Measurements from ENCODE around the gene NAALADL2.
"Not testable (repeated sequence)": the region's sequence is repeated elsewhere in the genome, so short reads cannot be mapped to it uniquely, and the experiment has no call there.

The NAALADL2 gene

GRCh38 chr3:175585898-175586297 is 726.8 kb downstream of the NAALADL2 start:
- H3K4me1 ChIP-seq (ENCODE audit: control insufficient read depth, low read depth, low read length), result no peaks in the 10 kb centered on the region
- no peak overlapping the region for H3K27ac ChIP-seq (ENCODE audit: low read length)
- no peaks in the 10 kb centered on the region for H3K36me3 ChIP-seq (ENCODE audit: control insufficient read depth, low read depth, low read length)
- H3K9me3 ChIP-seq (ENCODE audit: control insufficient read depth, low read depth, low read length), result no peaks in the 10 kb centered on the region
- no peak overlapping the region for H3K9ac ChIP-seq (ENCODE audit: low read length)
- no peaks in the 10 kb centered on the region for H3K27me3 ChIP-seq (ENCODE audit: control insufficient read depth, insufficient read depth, low read length)
- H3K4me3 ChIP-seq (ENCODE audit: low read length), result no peak overlapping the region

- no peak overlapping the region for H3K9ac ChIP-seq (ENCODE audit: low read length)
- no peaks in the 10 kb centered on the region for H3K9me3 ChIP-seq (ENCODE audit: control insufficient read depth, low read depth, low read length)
- H3K36me3 ChIP-seq (ENCODE audit: control insufficient read depth, low read depth, low read length), result no peaks in the 10 kb centered on the region
These were observed 731.6 kb downstream of the NAALADL2 start for GRCh38 chr3:175590745-175591144.

GRCh38 chr3:175591375-175591774 is 732.2 kb downstream of the NAALADL2 start:
- H3K4me3 ChIP-seq (ENCODE audit: low read length), result no peak overlapping the region
- no peaks in the 10 kb centered on the region for H3K9me3 ChIP-seq (ENCODE audit: control insufficient read depth, low read depth, low read length)
- no peaks in the 10 kb centered on the region for H3K36me3 ChIP-seq (ENCODE audit: control insufficient read depth, low read depth, low read length)
- H3K4me1 ChIP-seq (ENCODE audit: control insufficient read depth, low read depth, low read length), result no peaks in the 10 kb centered on the region
- H3K9ac ChIP-seq (ENCODE audit: low read length), result no peak overlapping the region
- H3K27ac ChIP-seq (ENCODE audit: low read length), result no peak overlapping the region
- H3K27me3 ChIP-seq (ENCODE audit: control insufficient read depth, insufficient read depth, low read length), result no peaks in the 10 kb centered on the region

More at GRCh38 chr3:175590745-175591144, 731.6 kb downstream of the NAALADL2 start:
- no peak overlapping the region for H3K4me3 ChIP-seq (ENCODE audit: low read length)
- no peaks in the 10 kb centered on the region for H3K4me1 ChIP-seq (ENCODE audit: control insufficient read depth, low read depth, low read length)
- H3K27ac ChIP-seq (ENCODE audit: low read length), result no peak overlapping the region
- no peaks in the 10 kb centered on the region for H3K27me3 ChIP-seq (ENCODE audit: control insufficient read depth, insufficient read depth, low read length)

GRCh38 chr3:175593331-175593730 is 734.2 kb downstream of the NAALADL2 start:
- Histone ChIP-seq H3K27me3 (ENCODE audit: control insufficient read depth, insufficient read depth, low read length) (no peaks in the 10 kb centered on the region), H3K4me3 (ENCODE audit: low read length) (no peak overlapping the region), H3K9me3 (ENCODE audit: control insufficient read depth, low read depth, low read length) (no peaks in the 10 kb centered on the region), H3K36me3 (ENCODE audit: control insufficient read depth, low read depth, low read length) (no peaks in the 10 kb centered on the region), H3K4me1 (ENCODE audit: control insufficient read depth, low read depth, low read length) (no peaks in the 10 kb centered on the region), H3K27ac (ENCODE audit: low read length) (no peak overlapping the region), H3K9ac (ENCODE audit: low read length) (no peak overlapping the region)

- Histone ChIP-seq H3K27ac (ENCODE audit: low read length) (no peak overlapping the region), H3K9ac (ENCODE audit: low read length) (no peak overlapping the region), H3K4me3 (ENCODE audit: low read length) (no peak overlapping the region), H3K27me3 (ENCODE audit: control insufficient read depth, insufficient read depth, low read length) (no peaks in the 10 kb centered on the region), H3K9me3 (ENCODE audit: control insufficient read depth, low read depth, low read length) (no peaks in the 10 kb centered on the region), H3K4me1 (ENCODE audit: control insufficient read depth, low read depth, low read length) (no peaks in the 10 kb centered on the region), H3K36me3 (ENCODE audit: control insufficient read depth, low read depth, low read length) (no peaks in the 10 kb centered on the region)
These were observed 739.6 kb downstream of the NAALADL2 start for GRCh38 chr3:175598740-175599139.

GRCh38 chr3:175601521-175601920 is 742.4 kb downstream of the NAALADL2 start:
- Histone ChIP-seq H3K4me3 (ENCODE audit: low read length) (no peak overlapping the region), H3K27ac (ENCODE audit: low read length) (no peak overlapping the region), H3K4me1 (ENCODE audit: control insufficient read depth, low read depth, low read length) (no peaks in the 10 kb centered on the region), H3K9ac (ENCODE audit: low read length) (no peak overlapping the region), H3K9me3 (ENCODE audit: control insufficient read depth, low read depth, low read length) (no peaks in the 10 kb centered on the region), H3K27me3 (ENCODE audit: control insufficient read depth, insufficient read depth, low read length) (no peaks in the 10 kb centered on the region), H3K36me3 (ENCODE audit: control insufficient read depth, low read depth, low read length) (no peaks in the 10 kb centered on the region)

- Histone ChIP-seq H3K9me3 (ENCODE audit: control insufficient read depth, low read depth, low read length) (no peaks in the 10 kb centered on the region), H3K36me3 (ENCODE audit: control insufficient read depth, low read depth, low read length) (no peaks in the 10 kb centered on the region), H3K4me3 (ENCODE audit: low read length) (no peak overlapping the region)
These were observed 746.7 kb downstream of the NAALADL2 start for GRCh38 chr3:175605851-175606250.

GRCh38 chr3:175606650-175607318 is 747.6 kb downstream of the NAALADL2 start:
- Histone ChIP-seq H3K9ac (ENCODE audit: low read length) (no peak overlapping the region), H3K36me3 (ENCODE audit: control insufficient read depth, low read depth, low read length) (no peaks in the 10 kb centered on the region), H3K27ac (ENCODE audit: low read length) (no peak overlapping the region), H3K4me1 (ENCODE audit: control insufficient read depth, low read depth, low read length) (no peaks in the 10 kb centered on the region), H3K27me3 (ENCODE audit: control insufficient read depth, insufficient read depth, low read length) (no peaks in the 10 kb centered on the region), H3K9me3 (ENCODE audit: control insufficient read depth, low read depth, low read length) (no peaks in the 10 kb centered on the region), H3K4me3 (ENCODE audit: low read length) (no peak overlapping the region)

More at GRCh38 chr3:175605851-175606250, 746.7 kb downstream of the NAALADL2 start:
- no peak overlapping the region for H3K9ac ChIP-seq (ENCODE audit: low read length)
- no peaks in the 10 kb centered on the region for H3K27me3 ChIP-seq (ENCODE audit: control insufficient read depth, insufficient read depth, low read length)
- no peaks in the 10 kb centered on the region for H3K4me1 ChIP-seq (ENCODE audit: control insufficient read depth, low read depth, low read length)
- H3K27ac ChIP-seq (ENCODE audit: low read length), result no peak overlapping the region

GRCh38 chr3:175608356-175608755 is 749.2 kb downstream of the NAALADL2 start:
- Histone ChIP-seq H3K9me3 (ENCODE audit: control insufficient read depth, low read depth, low read length) (no peaks in the 10 kb centered on the region), H3K4me1 (ENCODE audit: control insufficient read depth, low read depth, low read length) (no peaks in the 10 kb centered on the region), H3K27ac (ENCODE audit: low read length) (no peak overlapping the region), H3K9ac (ENCODE audit: low read length) (no peak overlapping the region), H3K4me3 (ENCODE audit: low read length) (no peak overlapping the region), H3K36me3 (ENCODE audit: control insufficient read depth, low read depth, low read length) (no peaks in the 10 kb centered on the region), H3K27me3 (ENCODE audit: control insufficient read depth, insufficient read depth, low read length) (no peaks in the 10 kb centered on the region)

- no peak overlapping the region for H3K4me3 ChIP-seq (ENCODE audit: low read length)
- H3K27me3 ChIP-seq (ENCODE audit: control insufficient read depth, insufficient read depth, low read length), result no peaks in the 10 kb centered on the region
- no peaks in the 10 kb centered on the region for H3K4me1 ChIP-seq (ENCODE audit: control insufficient read depth, low read depth, low read length)
- H3K36me3 ChIP-seq (ENCODE audit: control insufficient read depth, low read depth, low read length), result no peaks in the 10 kb centered on the region
- H3K27ac ChIP-seq (ENCODE audit: low read length), result no peak overlapping the region
- H3K9ac ChIP-seq (ENCODE audit: low read length), result no peak overlapping the region
- no peaks in the 10 kb centered on the region for H3K9me3 ChIP-seq (ENCODE audit: control insufficient read depth, low read depth, low read length)
These were observed 749.8 kb downstream of the NAALADL2 start for GRCh38 chr3:175608911-175609310.

GRCh38 chr3:175612487-175613196 is 753.5 kb downstream of the NAALADL2 start:
- Histone ChIP-seq H3K9me3 (ENCODE audit: control insufficient read depth, low read depth, low read length) (no peaks in the 10 kb centered on the region), H3K36me3 (ENCODE audit: control insufficient read depth, low read depth, low read length) (no peaks in the 10 kb centered on the region), H3K27ac (ENCODE audit: low read length) (no peak overlapping the region), H3K9ac (ENCODE audit: low read length) (no peak overlapping the region), H3K27me3 (ENCODE audit: control insufficient read depth, insufficient read depth, low read length) (no peaks in the 10 kb centered on the region), H3K4me3 (ENCODE audit: low read length) (no peak overlapping the region), H3K4me1 (ENCODE audit: control insufficient read depth, low read depth, low read length) (no peaks in the 10 kb centered on the region)

GRCh38 chr3:175614107-175614506 is 755.0 kb downstream of the NAALADL2 start:
- not testable (repeated sequence) for H3K36me3 ChIP-seq (ENCODE audit: control insufficient read depth, low read depth, low read length); H3K9me3 ChIP-seq (ENCODE audit: control insufficient read depth, low read depth, low read length); H3K27ac ChIP-seq (ENCODE audit: low read length); H3K4me1 ChIP-seq (ENCODE audit: control insufficient read depth, low read depth, low read length); H3K4me3 ChIP-seq (ENCODE audit: low read length); H3K27me3 ChIP-seq (ENCODE audit: control insufficient read depth, insufficient read depth, low read length); H3K9ac ChIP-seq (ENCODE audit: low read length)

Measured in iPS-18a (cell line).